Endothelial cell of umbilical vein (primary cell): ENCODE results near the gene YTHDF2. TPM values are rescaled to one million over a fixed set of nuclear protein-coding genes. Genes with fewer than 3 reads are reported as not detected.

ENCODE experiments used
- BruUV-seq: library from RNA; stranded (reverse); fragments of 400-500 nt; replicated peaks from 2 replicates; lab custom pipeline; 2021; lab: Mats Ljungman, UMichigan
- CTCF ChIA-PET: fragments of 300-600, 350-600 bp; sonication (Branson Sonifier 250); formaldehyde crosslinking; loops from one replicate; lab custom pipeline; 2021; ENCODE audit warnings: antibody characterized with exemption, inconsistent platforms; lab: Charles Lee
- POLR2A ChIA-PET: fragments of 300-600, 350-600 bp; sonication (Branson Sonifier 250); formaldehyde crosslinking; loops from one replicate; lab custom pipeline; 2021; ENCODE audit warnings: antibody characterized with exemption, inconsistent platforms; lab: Charles Lee
- DNase-seq: peaks from one replicate; pipeline ENCODE4 v3.0.0-alpha.2; 2011; ENCODE audit warnings: low read depth, low spot score
- FAIRE-seq: peaks from 2 replicates; lab custom pipeline; 2011; peaks lifted over from hg19 to GRCh38; lab: Jason Lieb, UNC
- H2AFZ ChIP-seq: 2 replicates; pipeline ENCODE4 v1.6.0; 2012; ENCODE audit warnings: low read depth, low read length, control low read depth, inconsistent platforms
- H3K27ac ChIP-seq: 2 replicates; pipeline ENCODE4 v1.5.1; 2011; ENCODE audit warnings: low read depth, mild to moderate bottlenecking, control low read depth, low read length, moderate library complexity; ENCODE audit not compliant: insufficient read depth
- H3K27me3 ChIP-seq, 2 experiments: 2 replicates each; pipeline versions ENCODE4 v1.6.0 to v1.6.1; 2011; ENCODE audit warnings: low read length in 2 of 2, mixed read lengths in 1 of 2; ENCODE audit not compliant: control insufficient read depth in 2 of 2, insufficient read depth in 2 of 2
- H3K36me3 ChIP-seq, 2 experiments: 2 replicates in 1 of 2; 3 replicates in 1 of 2; pipeline ENCODE4 v1.5.1; 2011; ENCODE audit warnings: low read length in 2 of 2, mild to moderate bottlenecking in 1 of 2, moderate library complexity in 1 of 2; ENCODE audit not compliant: control insufficient read depth in 2 of 2, insufficient read depth in 2 of 2; ENCODE audit errors: extremely low read depth in 1 of 2
- H3K4me1 ChIP-seq: 3 replicates; pipeline ENCODE4 v1.5.1; 2011; ENCODE audit warnings: mild to moderate bottlenecking, low read length; ENCODE audit not compliant: control insufficient read depth, insufficient read depth; ENCODE audit errors: extremely low read depth
- H3K4me2 ChIP-seq: 2 replicates; pipeline ENCODE4 v1.6.1; 2011; ENCODE audit warnings: low read length, control low read depth, mixed read lengths; ENCODE audit not compliant: insufficient read depth
- H3K4me3 ChIP-seq, 3 experiments: fragments of 200-600 bp in 1 of 3; sonication (generic), shearing (Covaris generic) in 1 of 3; replicated peaks in 1 of 3; 2 replicates each; pipeline ENCODE4 v1.5.1; 2011 to 2016; ENCODE audit warnings: control low read depth in 3 of 3, low read length in 3 of 3, mild to moderate bottlenecking in 2 of 3, inconsistent platforms in 1 of 3, low read depth in 1 of 3, moderate library complexity in 1 of 3; ENCODE audit not compliant: insufficient read depth in 1 of 3
- H3K79me2 ChIP-seq: 2 replicates; pipeline ENCODE4 v1.6.0; 2012; ENCODE audit warnings: low read length, inconsistent platforms; ENCODE audit not compliant: control insufficient read depth, insufficient read depth
- H3K9ac ChIP-seq: replicated peaks from 2 replicates; pipeline ENCODE3; 2011; ENCODE audit warnings: low read length, control low read depth; ENCODE audit not compliant: insufficient read depth; ENCODE audit errors: extremely low read depth
- H3K9me1 ChIP-seq: replicated peaks from 3 replicates; pipeline ENCODE4 v1.6.0; 2011; ENCODE audit warnings: mild to moderate bottlenecking, low read length; ENCODE audit not compliant: control insufficient read depth, insufficient read depth; ENCODE audit errors: extremely low read depth
- H3K9me3 ChIP-seq: replicated peaks from 2 replicates; pipeline ENCODE4 v1.5.1; 2012; ENCODE audit warnings: low read length, inconsistent platforms; ENCODE audit not compliant: control insufficient read depth, insufficient read depth
- H4K20me1 ChIP-seq: replicated peaks from 2 replicates; pipeline ENCODE3; 2011; ENCODE audit warnings: mild to moderate bottlenecking, low read length; ENCODE audit not compliant: control insufficient read depth, insufficient read depth; ENCODE audit errors: extremely low read depth
- EZH2 ChIP-seq: IDR thresholded peaks from 2 replicates; pipeline ENCODE4 v1.6.1; 2012; ENCODE audit warnings: borderline replicate concordance, low read depth, mild to moderate bottlenecking, moderate library complexity, low read length, inconsistent platforms; ENCODE audit not compliant: severe bottlenecking
- FOS ChIP-seq: IDR thresholded peaks from 2 replicates; pipeline ENCODE4 v1.6.1; 2011; ENCODE audit warnings: mild to moderate bottlenecking, low read length, moderate library complexity, borderline replicate concordance; ENCODE audit not compliant: insufficient read depth
- GATA2 ChIP-seq: IDR thresholded peaks from 2 replicates; pipeline ENCODE4 v1.7.0; 2011; ENCODE audit warnings: low read depth, mild to moderate bottlenecking, moderate library complexity, mixed read lengths, low read length; ENCODE audit not compliant: insufficient read length, insufficient read depth
- JUN ChIP-seq: IDR thresholded peaks from 2 replicates; pipeline ENCODE4 v1.6.1; 2011; ENCODE audit warnings: borderline replicate concordance, low read depth; ENCODE audit not compliant: insufficient read length, insufficient read depth
- MAX ChIP-seq: IDR thresholded peaks from 2 replicates; pipeline ENCODE4 v1.6.1; 2011; ENCODE audit not compliant: insufficient read depth, insufficient read length
- MYC ChIP-seq: IDR thresholded peaks from one replicate; pipeline ENCODE4 v1.6.1; 2011; ENCODE audit warnings: mild to moderate bottlenecking, low read depth, low read length
- POLR2A ChIP-seq: IDR thresholded peaks from 2 replicates; pipeline ENCODE4 v1.6.1; 2012; ENCODE audit warnings: low read depth, mild to moderate bottlenecking, control low read depth, low read length
- POLR2AphosphoS5 ChIP-seq: IDR thresholded peaks from 2 replicates; pipeline ENCODE4 v1.6.1; 2012; ENCODE audit warnings: low read depth, mild to moderate bottlenecking, control low read depth, low read length, moderate library complexity; ENCODE audit not compliant: insufficient read depth
- dilution Hi-C: fragments of 300-500 bp; cut with MboI; formaldehyde crosslinking; loops from one replicate; pipeline ENCODE4 v1.15.0; 2019; ENCODE audit warnings: low sequenced_read_pairs; ENCODE audit not compliant: extremely low pct_ligation_motif_present
- intact Hi-C: fragments of 100-400 bp; cut with micrococcal nuclease; formaldehyde crosslinking; loops from one replicate; pipeline ENCODE4 v1.10.0; 2022
- polyA plus RNA-seq, 4 experiments: library from polyadenylated mRNA; depleted of rRNA in 3 of 4; stranded (reverse) in 3 of 4; unstranded in 1 of 4; fragments of >200 nt; gene quantifications; 2 replicates each; pipeline versions ENCODE4 v1.2.1 to v1.2.3, GENCODE V29; 2011 to 2012; ENCODE audit warnings: missing spikeins in 1 of 4
- total RNA-seq: library from RNA; stranded (reverse); gene quantifications from 2 replicates; pipeline ENCODE4 v1.2.3, GENCODE V29; 2021
- TF ChIP-seq, protein P1 (sequence below), 2 donors: IDR thresholded peaks; 1 replicate in 1 of 2; 2 replicates in 1 of 2; pipeline ENCODE4 v1.5.1; 2011; ENCODE audit warnings: low read length in 2 of 2, mild to moderate bottlenecking in 2 of 2, moderate library complexity in 2 of 2, control low read depth in 1 of 2, inconsistent platforms in 1 of 2, low read depth in 1 of 2; ENCODE audit not compliant: insufficient read depth in 1 of 2; ENCODE audit errors: extremely low read depth in 1 of 2

The YTHDF2 gene
- total and polyA plus RNA-seq, 2 donors (not counting 3 experiments of a cell fraction or from before 2014, with no cell fraction given), result 72.4 to 105 TPM

- H3K9ac ChIP-seq, result no peak overlapping the region
- CTCF ChIA-PET, result no interaction called here
- dilution Hi-C loops, result no loop called here
- H3K79me2 ChIP-seq, result peaks cover 92% of the 10 kb centered on the region
- peaks cover 26% of the 10 kb centered on the region for H4K20me1 ChIP-seq
- H3K4me3 ChIP-seq, result no peak overlapping the region
- no peak for DNase-seq
- FAIRE-seq, result peak; percentile 26
- no peak overlapping the region for H3K27ac ChIP-seq
- peaks cover 2 to 10% of the 10 kb centered on the region in 2 experiments for H3K36me3 ChIP-seq
- H3K9me3 ChIP-seq, result no peaks in the 10 kb centered on the region
- intact Hi-C loops, result no loop called here
- H3K4me1 ChIP-seq, result no peaks in the 10 kb centered on the region
- POLR2A ChIA-PET, result no interaction called here
- no peak overlapping the region for H2AFZ ChIP-seq
- no TSS peak for BruUV-seq
- H3K4me2 ChIP-seq, result no peak overlapping the region
- no peaks in the 10 kb centered on the region for H3K27me3 ChIP-seq
- no peaks in the 10 kb centered on the region for H3K9me1 ChIP-seq
- TF ChIP-seq MYC, result no peak
- TF ChIP-seq, protein P1, sequence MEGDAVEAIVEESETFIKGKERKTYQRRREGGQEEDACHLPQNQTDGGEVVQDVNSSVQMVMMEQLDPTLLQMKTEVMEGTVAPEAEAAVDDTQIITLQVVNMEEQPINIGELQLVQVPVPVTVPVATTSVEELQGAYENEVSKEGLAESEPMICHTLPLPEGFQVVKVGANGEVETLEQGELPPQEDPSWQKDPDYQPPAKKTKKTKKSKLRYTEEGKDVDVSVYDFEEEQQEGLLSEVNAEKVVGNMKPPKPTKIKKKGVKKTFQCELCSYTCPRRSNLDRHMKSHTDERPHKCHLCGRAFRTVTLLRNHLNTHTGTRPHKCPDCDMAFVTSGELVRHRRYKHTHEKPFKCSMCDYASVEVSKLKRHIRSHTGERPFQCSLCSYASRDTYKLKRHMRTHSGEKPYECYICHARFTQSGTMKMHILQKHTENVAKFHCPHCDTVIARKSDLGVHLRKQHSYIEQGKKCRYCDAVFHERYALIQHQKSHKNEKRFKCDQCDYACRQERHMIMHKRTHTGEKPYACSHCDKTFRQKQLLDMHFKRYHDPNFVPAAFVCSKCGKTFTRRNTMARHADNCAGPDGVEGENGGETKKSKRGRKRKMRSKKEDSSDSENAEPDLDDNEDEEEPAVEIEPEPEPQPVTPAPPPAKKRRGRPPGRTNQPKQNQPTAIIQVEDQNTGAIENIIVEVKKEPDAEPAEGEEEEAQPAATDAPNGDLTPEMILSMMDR (IDR thresholded peaks at IDR 0.05; ENCODE audit: extremely low read depth in 1 of 2, insufficient read depth in 1 of 2, low read depth in 1 of 2, low read length in 2 of 2), result no peak
- no peak for TF ChIP-seq JUN
- TF ChIP-seq POLR2AphosphoS5, result no peak
- TF ChIP-seq EZH2, result no peak
- no peak for TF ChIP-seq POLR2A
- no peak for TF ChIP-seq GATA2
- no peak for TF ChIP-seq FOS
- no peak for TF ChIP-seq MAX
Measured at GRCh38 chr1:28761189-28761588, 24.4 kb downstream of the YTHDF2 start.
